GM13976 (cell line): ENCODE data around the gene OR56A4.

ENCODE experiments used
- DNase-seq: peaks from one replicate; pipeline ENCODE4 v3.0.0; 2012; ENCODE audit warnings: low spot score
- in situ Hi-C: fragments of 300-500 bp; cut with MboI; formaldehyde crosslinking; loops from one replicate; pipeline ENCODE4 v1.12.0; 2022; ENCODE audit warnings: low sequenced_read_pairs, mixed read lengths, inconsistent platforms; ENCODE audit not compliant: unreplicated experiment
- TF ChIP-seq, protein P1 (sequence below): IDR thresholded peaks from 2 replicates; pipeline ENCODE4 v1.5.1; 2012; ENCODE audit warnings: borderline replicate concordance, mild to moderate bottlenecking; ENCODE audit not compliant: insufficient read depth; ENCODE audit errors: extremely low read depth, missing control alignments, control extremely low read depth

OR56A4 gene

DNA sequence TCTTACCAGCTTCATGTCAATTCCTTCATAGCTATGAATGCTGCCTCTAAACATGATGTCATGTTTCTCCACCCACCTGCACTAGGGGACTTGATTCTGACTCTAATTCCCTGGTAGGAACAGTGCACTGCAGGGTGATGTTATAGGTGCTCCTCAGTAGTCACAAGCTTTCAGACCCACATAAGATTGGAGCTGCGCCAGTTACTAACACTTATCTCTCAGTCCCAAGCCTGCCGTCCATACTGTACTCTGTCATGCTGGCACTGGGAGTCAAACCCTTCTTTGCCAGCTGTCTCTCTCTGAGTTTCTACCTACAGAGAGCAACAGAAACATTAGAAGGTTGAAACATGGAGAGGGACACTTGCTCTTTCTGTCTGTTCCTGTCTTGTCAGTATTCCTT is 18.3 kb upstream of the OR56A4 start:
- no peak for DNase-seq
- in situ Hi-C loops: no loop called here
- TF ChIP-seq, protein P1, sequence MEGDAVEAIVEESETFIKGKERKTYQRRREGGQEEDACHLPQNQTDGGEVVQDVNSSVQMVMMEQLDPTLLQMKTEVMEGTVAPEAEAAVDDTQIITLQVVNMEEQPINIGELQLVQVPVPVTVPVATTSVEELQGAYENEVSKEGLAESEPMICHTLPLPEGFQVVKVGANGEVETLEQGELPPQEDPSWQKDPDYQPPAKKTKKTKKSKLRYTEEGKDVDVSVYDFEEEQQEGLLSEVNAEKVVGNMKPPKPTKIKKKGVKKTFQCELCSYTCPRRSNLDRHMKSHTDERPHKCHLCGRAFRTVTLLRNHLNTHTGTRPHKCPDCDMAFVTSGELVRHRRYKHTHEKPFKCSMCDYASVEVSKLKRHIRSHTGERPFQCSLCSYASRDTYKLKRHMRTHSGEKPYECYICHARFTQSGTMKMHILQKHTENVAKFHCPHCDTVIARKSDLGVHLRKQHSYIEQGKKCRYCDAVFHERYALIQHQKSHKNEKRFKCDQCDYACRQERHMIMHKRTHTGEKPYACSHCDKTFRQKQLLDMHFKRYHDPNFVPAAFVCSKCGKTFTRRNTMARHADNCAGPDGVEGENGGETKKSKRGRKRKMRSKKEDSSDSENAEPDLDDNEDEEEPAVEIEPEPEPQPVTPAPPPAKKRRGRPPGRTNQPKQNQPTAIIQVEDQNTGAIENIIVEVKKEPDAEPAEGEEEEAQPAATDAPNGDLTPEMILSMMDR: no peak

DNA sequence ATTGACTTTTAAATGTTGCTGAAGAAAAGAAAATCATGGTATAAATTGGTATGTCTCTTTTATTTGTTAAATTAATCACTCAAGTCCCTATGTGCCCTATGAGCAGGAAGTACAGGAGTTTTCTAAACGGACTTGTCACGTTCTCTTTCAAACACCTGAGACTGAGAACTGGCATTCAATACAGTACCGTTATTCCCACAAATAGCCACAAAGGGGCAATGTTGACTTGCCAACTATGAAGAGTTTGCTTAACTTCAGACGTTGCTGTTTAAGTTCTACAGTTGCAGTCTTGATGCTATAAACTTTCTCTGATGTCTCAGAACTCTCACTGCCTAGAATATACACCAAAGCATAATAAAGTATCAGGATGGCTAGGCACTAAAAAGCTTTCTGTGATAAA is 16.2 kb upstream of the OR56A4 start:
- TF ChIP-seq, protein P1: no peak
- no peak for DNase-seq
- in situ Hi-C loops: loop anchor here (25.0 kb wide), 1 partner anchor 289 kb away; the partner anchor contains the start of gene CAVIN3

DNA sequence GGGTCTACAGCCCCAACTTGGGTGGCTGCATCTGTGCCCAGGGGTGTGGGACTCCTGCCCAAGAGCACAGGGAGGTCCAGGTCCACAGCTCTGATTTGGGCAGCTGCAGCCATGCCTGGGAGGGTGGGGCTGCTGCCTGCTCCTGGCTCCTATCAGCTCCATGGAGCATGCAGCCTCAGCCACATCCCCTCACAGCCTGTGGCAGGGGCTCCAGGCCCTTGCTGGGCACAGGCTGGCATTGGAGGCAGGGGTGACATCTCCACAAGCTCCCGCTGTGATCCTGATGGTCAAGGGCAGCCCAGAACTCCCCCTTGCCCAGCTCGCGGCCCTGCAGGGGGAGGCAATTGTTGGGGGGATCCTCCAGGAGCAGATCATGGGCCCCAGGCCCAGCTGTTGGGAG is 6.3 kb upstream of the OR56A4 start:
- in situ Hi-C loops: loop anchor here (25.0 kb wide), 1 partner anchor 299 kb away; the partner anchor contains the start of gene CAVIN3
- DNase-seq: no peak
- TF ChIP-seq, protein P1: no peak

DNA sequence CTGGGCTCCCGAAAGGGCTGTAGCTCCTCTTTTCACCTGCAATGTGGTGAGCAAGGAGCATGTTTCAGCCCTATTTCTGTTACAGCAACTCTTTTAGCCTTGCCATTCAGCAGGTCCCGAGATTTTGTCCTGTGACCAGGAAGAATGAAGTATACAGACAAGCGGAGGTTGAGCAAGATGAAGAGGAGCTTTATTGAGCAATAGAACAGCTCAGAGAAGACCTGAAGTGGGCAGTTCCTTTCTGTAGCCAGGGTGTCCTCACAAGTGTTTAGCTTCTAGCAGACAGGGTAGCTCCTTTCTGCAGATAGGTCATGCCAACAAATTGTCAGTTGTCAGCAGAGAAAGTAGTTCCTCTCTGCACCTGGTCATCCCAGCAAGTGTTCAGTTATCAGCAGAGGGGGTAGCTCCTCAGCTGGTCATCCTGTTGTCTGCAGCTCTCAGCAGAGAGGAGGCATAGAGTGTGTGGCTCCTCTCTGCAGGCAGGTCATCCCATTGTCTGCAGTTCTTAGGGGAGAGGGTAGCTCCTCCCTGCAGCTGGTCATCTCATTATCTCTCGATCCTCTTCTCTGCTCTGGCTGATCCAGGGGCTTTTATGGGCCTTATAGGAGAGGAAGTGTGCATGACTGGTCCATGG is 5.4 kb upstream of the OR56A4 start:
- DNase-seq: no peak
- in situ Hi-C loops: loop anchor here (25.0 kb wide), 1 partner anchor 300 kb away; the partner anchor contains the start of gene CAVIN3
- TF ChIP-seq, protein P1: no peak

DNA sequence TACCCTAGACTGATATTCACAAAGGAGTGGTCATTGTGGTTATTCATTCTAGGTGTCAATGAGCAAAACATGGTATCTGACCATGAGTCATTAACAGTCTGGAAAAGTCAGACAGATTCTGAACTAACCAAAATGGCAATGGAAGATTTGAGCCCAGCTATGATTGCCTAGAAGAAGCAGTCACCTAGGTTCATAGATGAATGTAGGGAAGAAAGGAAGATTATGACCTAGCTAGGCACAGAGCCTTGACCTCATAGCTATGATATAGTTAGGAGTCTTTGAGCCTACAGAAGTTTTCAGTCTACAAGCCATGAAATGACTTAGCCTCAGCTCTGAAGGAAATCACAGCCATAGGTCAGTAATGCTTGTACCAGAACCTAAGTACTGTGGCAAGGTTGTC is 351 bp downstream of the OR56A4 start:
- TF ChIP-seq, protein P1: no peak
- in situ Hi-C loops: loop anchor here (25.0 kb wide), 1 partner anchor 306 kb away; the partner anchor contains the start of gene CAVIN3
- no peak for DNase-seq

DNA sequence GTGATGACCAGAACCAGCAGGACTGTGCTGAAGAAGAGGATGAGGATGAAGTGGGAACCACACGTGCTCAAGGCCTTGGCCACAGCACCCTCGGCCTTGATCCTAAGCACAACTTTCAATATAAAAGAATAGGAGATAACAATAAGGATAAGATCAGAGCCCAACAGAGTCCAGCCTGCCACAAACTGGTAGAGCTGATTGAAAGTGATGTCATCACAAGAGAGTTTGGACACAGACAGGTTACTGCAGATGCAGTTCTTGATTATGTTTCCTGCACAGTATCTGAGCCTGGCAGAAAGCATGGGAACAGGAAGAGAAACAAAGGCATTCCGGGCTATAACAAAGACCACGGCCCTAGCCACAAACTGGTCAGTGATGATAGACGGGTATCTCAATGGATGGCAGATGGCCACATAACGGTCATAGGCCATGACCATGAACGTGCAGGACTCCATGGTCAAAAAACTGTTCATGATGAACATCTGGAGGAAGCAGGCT is 4.5 kb downstream of the OR56A4 start:
- TF ChIP-seq, protein P1: no peak
- in situ Hi-C loops: loop anchor here (25.0 kb wide), 1 partner anchor 310 kb away; the partner anchor contains the start of gene CAVIN3
- no peak for DNase-seq
